Nephron progenitor cell (in vitro differentiated cells): ENCODE results near the gene NCKAP5.

ENCODE experiments used
- DNase-seq: peaks from one replicate; pipeline ENCODE4 v3.0.0; 2021
- H3K27ac Mint-ChIP-seq: 2 replicates; pipeline ENCODE4 v1.8.0; 2021; ENCODE audit warnings: mild to moderate bottlenecking, moderate library complexity, mixed read lengths
- H3K27me3 Mint-ChIP-seq: 2 replicates; pipeline ENCODE4 v1.8.0; 2021; ENCODE audit warnings: mild to moderate bottlenecking, low read depth, mixed read lengths; ENCODE audit not compliant: poor library complexity
- H3K36me3 Mint-ChIP-seq: 2 replicates; pipeline ENCODE4 v1.8.0; 2021; ENCODE audit warnings: low read depth, mixed read lengths
- H3K4me1 Mint-ChIP-seq: 2 replicates; pipeline ENCODE4 v1.8.0; 2021; ENCODE audit warnings: mixed read lengths
- H3K4me3 Mint-ChIP-seq: 2 replicates; pipeline ENCODE4 v1.8.0; 2021; ENCODE audit warnings: mild to moderate bottlenecking, moderate library complexity, mixed read lengths
- H3K9me3 Mint-ChIP-seq: 2 replicates; pipeline ENCODE4 v1.8.0; 2021; ENCODE audit warnings: mild to moderate bottlenecking, moderate library complexity, mixed read lengths
- TF ChIP-seq, protein P1 (sequence below): fragments of 200-600 bp; sonication (generic); IDR thresholded peaks from 2 replicates; pipeline ENCODE4 v1.5.0; 2021; ENCODE audit warnings: antibody characterized with exemption

Gene NCKAP5

DNA sequence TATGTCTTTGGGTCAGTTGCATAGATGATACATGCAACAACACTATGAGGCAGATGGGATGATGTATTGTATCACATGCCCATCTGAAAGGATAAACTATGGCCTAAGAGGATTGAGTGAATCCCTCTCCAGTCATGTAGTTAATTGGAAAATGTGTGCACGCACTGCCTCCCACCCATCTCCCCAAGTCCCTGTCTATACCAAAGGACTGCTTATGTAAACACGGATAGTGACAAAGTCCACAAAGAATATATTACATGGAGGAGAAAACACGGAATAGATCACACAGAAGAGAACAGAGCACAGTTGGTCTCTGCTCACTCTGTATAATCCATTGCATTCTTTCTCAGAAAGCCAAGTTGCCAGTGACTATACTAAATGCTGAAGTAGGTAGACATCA, 82.4 kb downstream of the NCKAP5 start:
- H3K36me3 Mint-ChIP-seq, result no peaks in the 10 kb centered on the region
- no peak for DNase-seq
- peaks cover 5% of the 10 kb centered on the region for H3K4me1 Mint-ChIP-seq
- H3K4me3 Mint-ChIP-seq, result no peak overlapping the region
- H3K27me3 Mint-ChIP-seq, result no peaks in the 10 kb centered on the region
- TF ChIP-seq, protein P1, sequence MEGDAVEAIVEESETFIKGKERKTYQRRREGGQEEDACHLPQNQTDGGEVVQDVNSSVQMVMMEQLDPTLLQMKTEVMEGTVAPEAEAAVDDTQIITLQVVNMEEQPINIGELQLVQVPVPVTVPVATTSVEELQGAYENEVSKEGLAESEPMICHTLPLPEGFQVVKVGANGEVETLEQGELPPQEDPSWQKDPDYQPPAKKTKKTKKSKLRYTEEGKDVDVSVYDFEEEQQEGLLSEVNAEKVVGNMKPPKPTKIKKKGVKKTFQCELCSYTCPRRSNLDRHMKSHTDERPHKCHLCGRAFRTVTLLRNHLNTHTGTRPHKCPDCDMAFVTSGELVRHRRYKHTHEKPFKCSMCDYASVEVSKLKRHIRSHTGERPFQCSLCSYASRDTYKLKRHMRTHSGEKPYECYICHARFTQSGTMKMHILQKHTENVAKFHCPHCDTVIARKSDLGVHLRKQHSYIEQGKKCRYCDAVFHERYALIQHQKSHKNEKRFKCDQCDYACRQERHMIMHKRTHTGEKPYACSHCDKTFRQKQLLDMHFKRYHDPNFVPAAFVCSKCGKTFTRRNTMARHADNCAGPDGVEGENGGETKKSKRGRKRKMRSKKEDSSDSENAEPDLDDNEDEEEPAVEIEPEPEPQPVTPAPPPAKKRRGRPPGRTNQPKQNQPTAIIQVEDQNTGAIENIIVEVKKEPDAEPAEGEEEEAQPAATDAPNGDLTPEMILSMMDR, result no peak
- H3K27ac Mint-ChIP-seq, result no peak overlapping the region
- no peaks in the 10 kb centered on the region for H3K9me3 Mint-ChIP-seq

DNA sequence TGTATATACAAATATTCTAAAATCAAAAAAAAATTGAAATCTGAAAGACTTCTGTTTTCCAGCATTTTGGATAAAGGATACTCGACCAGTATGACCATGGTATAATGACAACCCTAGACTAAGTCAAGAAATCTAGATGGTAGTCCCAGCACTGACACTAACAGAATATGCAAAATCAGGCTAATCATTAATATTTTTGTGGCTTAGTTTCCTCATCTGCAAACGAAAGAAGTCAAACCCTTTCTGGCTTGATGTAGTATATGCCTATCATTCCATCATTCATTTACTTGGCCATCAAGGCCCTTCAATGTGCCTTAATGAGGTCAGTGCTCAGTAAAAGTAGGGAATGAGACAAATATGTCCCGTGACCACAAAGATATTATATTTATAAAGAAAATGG, 83.5 kb downstream of the NCKAP5 start:
- no peak overlapping the region for H3K27ac Mint-ChIP-seq
- H3K9me3 Mint-ChIP-seq, result no peaks in the 10 kb centered on the region
- no peak for DNase-seq
- H3K27me3 Mint-ChIP-seq, result no peaks in the 10 kb centered on the region
- TF ChIP-seq, protein P1, result no peak
- H3K36me3 Mint-ChIP-seq, result no peaks in the 10 kb centered on the region
- H3K4me3 Mint-ChIP-seq, result no peak overlapping the region
- peaks cover 5% of the 10 kb centered on the region for H3K4me1 Mint-ChIP-seq

DNA sequence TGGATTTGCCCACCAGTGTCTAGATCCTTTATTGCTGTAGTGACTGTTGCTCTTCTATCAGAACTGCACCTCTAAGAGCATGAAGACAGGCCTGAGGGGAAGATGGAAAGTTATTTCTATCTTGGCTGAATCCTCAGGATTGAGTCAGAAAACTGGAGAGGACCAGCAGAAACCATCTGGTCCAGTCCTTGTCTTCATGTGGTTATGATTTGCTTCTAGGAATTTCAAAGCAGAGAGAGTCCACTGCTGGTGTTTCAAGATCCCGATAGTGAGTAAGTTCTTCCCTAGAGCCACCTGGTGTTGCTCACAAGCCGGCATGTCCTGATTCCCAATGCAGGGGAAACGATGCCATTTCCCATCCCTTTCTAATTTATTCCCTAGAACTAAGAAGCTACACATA, 84.2 kb downstream of the NCKAP5 start:
- H3K4me1 Mint-ChIP-seq, result peaks cover 5% of the 10 kb centered on the region
- no peak for DNase-seq
- TF ChIP-seq, protein P1, result no peak
- H3K9me3 Mint-ChIP-seq, result no peaks in the 10 kb centered on the region
- no peaks in the 10 kb centered on the region for H3K36me3 Mint-ChIP-seq
- H3K4me3 Mint-ChIP-seq, result no peak overlapping the region
- no peaks in the 10 kb centered on the region for H3K27me3 Mint-ChIP-seq
- H3K27ac Mint-ChIP-seq, result no peak overlapping the region

DNA sequence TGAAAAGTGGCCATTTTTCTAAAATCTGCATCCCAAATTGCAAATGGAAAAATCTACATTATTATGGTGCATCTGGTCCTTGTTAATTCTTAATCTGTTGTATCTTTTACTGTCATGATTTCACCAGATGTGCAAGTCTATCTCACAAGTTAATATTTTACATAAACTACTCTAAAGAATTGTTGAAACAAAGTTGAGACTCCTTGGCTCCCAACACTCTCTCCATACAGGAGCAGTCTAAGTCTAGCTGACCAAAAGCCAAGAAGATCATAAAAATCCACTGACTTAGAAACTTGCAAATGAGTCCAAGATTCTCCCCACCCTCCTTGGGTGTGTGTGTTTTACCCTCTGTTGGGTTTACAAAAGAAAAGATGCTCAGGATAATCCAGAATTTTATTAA, 85.1 kb downstream of the NCKAP5 start:
- Mint-ChIP-seq H3K4me3 (no peak overlapping the region), H3K27ac (no peak overlapping the region), H3K36me3 (no peaks in the 10 kb centered on the region), H3K27me3 (no peaks in the 10 kb centered on the region), H3K4me1 (peaks cover 5% of the 10 kb centered on the region), H3K9me3 (no peaks in the 10 kb centered on the region)
- DNase-seq, result no peak
- TF ChIP-seq, protein P1, result no peak

DNA sequence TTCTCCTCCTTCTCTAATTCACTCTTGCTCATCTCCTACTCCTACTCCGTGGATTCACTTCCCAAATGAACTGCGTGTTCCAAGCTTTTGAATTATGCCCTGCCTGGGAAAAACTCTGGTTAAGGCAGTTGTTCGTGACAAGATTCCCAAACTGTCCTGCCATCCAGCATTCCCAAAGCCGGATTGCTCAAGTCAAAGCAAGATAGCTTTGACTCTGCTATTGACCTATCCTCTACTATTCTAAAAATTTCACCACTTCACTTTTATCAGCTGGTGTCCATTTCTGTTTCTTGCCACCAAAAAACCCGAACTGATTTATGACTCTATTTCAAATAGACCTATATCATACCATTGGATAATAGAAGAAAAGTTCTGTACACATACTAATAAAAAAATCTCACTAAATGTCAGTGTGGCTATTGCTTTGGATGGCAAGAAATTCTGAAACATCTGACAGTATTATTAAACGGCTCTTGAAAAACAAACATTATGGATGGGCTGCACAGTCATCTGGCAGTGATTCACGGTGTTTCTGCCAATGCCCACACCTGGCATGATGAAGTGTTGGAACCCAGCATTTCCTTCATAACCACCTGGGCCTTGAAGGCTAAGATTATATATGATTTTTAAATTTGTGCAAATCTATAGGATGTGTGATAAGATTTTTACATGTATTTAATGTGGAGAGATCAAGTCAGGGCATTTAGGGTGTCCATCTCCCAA, 87.4 kb downstream of the NCKAP5 start:
- Mint-ChIP-seq H3K36me3 (no peaks in the 10 kb centered on the region), H3K4me1 (no peaks in the 10 kb centered on the region), H3K4me3 (no peak overlapping the region), H3K27me3 (no peaks in the 10 kb centered on the region), H3K9me3 (no peaks in the 10 kb centered on the region), H3K27ac (no peak overlapping the region)
- TF ChIP-seq, protein P1, result no peak
- DNase-seq, result no peak

DNA sequence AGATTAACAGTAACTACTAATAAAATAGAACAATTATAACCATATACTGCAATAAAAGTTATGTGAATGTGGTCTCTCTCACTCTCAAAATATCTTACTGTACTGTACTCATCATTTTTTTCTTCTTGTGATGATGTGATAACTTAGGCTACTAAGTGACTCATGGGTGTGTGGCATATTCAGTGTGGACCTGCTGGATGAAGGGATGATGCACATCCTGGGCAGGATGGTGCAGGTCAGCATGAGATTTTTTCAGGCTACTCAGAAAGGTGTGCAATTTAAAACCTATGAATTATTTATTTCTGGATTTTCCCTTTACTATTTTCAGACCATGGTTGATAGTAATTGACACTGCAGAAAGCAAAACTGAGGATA, 90.7 kb downstream of the NCKAP5 start:
- Mint-ChIP-seq H3K9me3 (no peaks in the 10 kb centered on the region), H3K4me3 (no peak overlapping the region), H3K4me1 (no peaks in the 10 kb centered on the region), H3K27ac (no peak overlapping the region), H3K27me3 (peaks cover 3% of the 10 kb centered on the region), H3K36me3 (no peaks in the 10 kb centered on the region)
- TF ChIP-seq, protein P1, result no peak
- DNase-seq, result no peak
